A549 (cell line): ENCODE results near the gene TSC2. TPM values are rescaled to one million over a fixed set of nuclear protein-coding genes. Genes with fewer than 3 reads are reported as not detected.
"Not testable (repeated sequence)": the region's sequence is repeated elsewhere in the genome, so short reads cannot be mapped to it uniquely, and the experiment has no call there.

Experiments
- ATAC-seq, 2 experiments: fragments of 200-7000 bp in 1 of 2; fragments of >200 bp in 1 of 2; cut with Nextera tagmentation in 1 of 2; cut with Tn5 transposase in 1 of 2; 3 replicates each; pipeline versions ENCODE4 v1.8.0 to v1.9.1; 2018 to 2020; ENCODE audit warnings: mild to moderate bottlenecking in 1 of 2, moderate library complexity in 1 of 2
- CTCF ChIA-PET: fragments of 300-600 bp; sonication (Branson Sonifier 250); formaldehyde crosslinking; extraction: SDS; loops from one replicate; lab custom pipeline; 2021; ENCODE audit warnings: antibody characterized with exemption, inconsistent platforms; lab: Yijun Ruan, JAX
- POLR2A ChIA-PET: fragments of 350-600 bp; formaldehyde crosslinking; extraction: SDS; loops from one replicate; lab custom pipeline; 2021; ENCODE audit warnings: antibody characterized with exemption, inconsistent platforms; lab: Yijun Ruan, JAX
- DNase-seq, 2 experiments: peaks; one replicate each; pipeline versions ENCODE4 v3.0.0 to v3.0.0-alpha.2; 2011 to 2016; ENCODE audit warnings: low read depth in 1 of 2, low spot score in 1 of 2
- FAIRE-seq: peaks from 2 replicates; lab custom pipeline; 2011; peaks lifted over from hg19 to GRCh38; lab: Jason Lieb, UNC
- H3K27ac ChIP-seq, 2 experiments: fragments of >200 bp; sonication (Bioruptor Twin); formaldehyde crosslinking; 3 replicates each; pipeline ENCODE4 v1.5.1; 2016 to 2017
- H3K4me1 ChIP-seq: fragments of >200 bp; sonication (Bioruptor Twin); formaldehyde crosslinking; 3 replicates; pipeline ENCODE4 v1.6.1; 2016
- H3K4me2 ChIP-seq: fragments of >200 bp; sonication (Bioruptor Twin); formaldehyde crosslinking; 3 replicates; pipeline ENCODE4 v1.6.1; 2016
- H3K4me3 ChIP-seq: fragments of >200 bp; sonication (Bioruptor Twin); formaldehyde crosslinking; 3 replicates; pipeline ENCODE4 v1.5.1; 2016
- H3K9me3 ChIP-seq: fragments of >200 bp; sonication (Bioruptor Twin); formaldehyde crosslinking; 3 replicates; pipeline ENCODE4 v1.6.1; 2016
- ATOH8 ChIP-seq: fragments of 250-450 bp; sonication (Bioruptor Pico); IDR thresholded peaks from 2 replicates; pipeline ENCODE4 v1.5.0; 2020; ENCODE audit warnings: low read depth, mild to moderate bottlenecking, moderate library complexity
- ELK1 ChIP-seq: fragments of 150-350 bp; IDR thresholded peaks from 2 replicates; pipeline ENCODE4 v1.6.1; 2014; ENCODE audit warnings: low read depth, mild to moderate bottlenecking, low read length
- EP300 ChIP-seq, 2 experiments: fragments of >200 bp; sonication (Bioruptor Twin); formaldehyde crosslinking; IDR thresholded peaks; 2 replicates in 1 of 2; 3 replicates in 1 of 2; pipeline ENCODE4 v1.6.1; 2016 to 2017
- ESRRA ChIP-seq: fragments of 150-350 bp; IDR thresholded peaks from 2 replicates; pipeline ENCODE4 v1.6.1; 2014; ENCODE audit warnings: mild to moderate bottlenecking, low read length, borderline replicate concordance
- FOSB ChIP-seq: fragments of 250-450 bp; sonication (Bioruptor Pico); IDR thresholded peaks from 2 replicates; pipeline ENCODE4 v1.5.0; 2020; ENCODE audit warnings: mild to moderate bottlenecking, moderate library complexity
- GATA3 ChIP-seq: IDR thresholded peaks from 2 replicates; pipeline ENCODE4 v1.6.1; 2012; ENCODE audit warnings: borderline replicate concordance
- HEYL ChIP-seq: fragments of 250-450 bp; sonication (Bioruptor Pico); IDR thresholded peaks from 2 replicates; pipeline ENCODE4 v1.8.0; 2021; ENCODE audit warnings: mild to moderate bottlenecking, moderate library complexity
- HOXA7 ChIP-seq: fragments of 250-450 bp; sonication (Bioruptor Pico); IDR thresholded peaks from 2 replicates; pipeline ENCODE4 v1.5.0; 2020; ENCODE audit warnings: mild to moderate bottlenecking, moderate library complexity
- KDM1A ChIP-seq: fragments of 200-600 bp; sonication (generic); IDR thresholded peaks from 2 replicates; pipeline ENCODE4 v1.6.1; 2016; ENCODE audit warnings: low read depth, mild to moderate bottlenecking
- KDM5A ChIP-seq: fragments of 200-600 bp; sonication (generic); IDR thresholded peaks from 2 replicates; pipeline ENCODE4 v1.6.1; 2016; ENCODE audit warnings: antibody characterized with exemption, mild to moderate bottlenecking
- MYC ChIP-seq: IDR thresholded peaks from 2 replicates; pipeline ENCODE4 v1.6.1; 2012; ENCODE audit warnings: mild to moderate bottlenecking, inconsistent platforms, low read length, improper control_type of control experiment, borderline replicate concordance
- POLR2AphosphoS2 ChIP-seq: conservative IDR thresholded peaks from 2 replicates; pipeline ENCODE4 v1.6.1; 2012; ENCODE audit warnings: low read length, improper control_type of control experiment, inconsistent platforms
- RAD21 ChIP-seq, 2 experiments: fragments of >200 bp in 1 of 2; sonication (Bioruptor Twin) in 1 of 2; formaldehyde crosslinking in 1 of 2; IDR thresholded peaks in 1 of 2; conservative IDR thresholded peaks in 1 of 2; 2 replicates in 1 of 2; 3 replicates in 1 of 2; pipeline ENCODE4 v1.6.1; 2012 to 2018; ENCODE audit warnings: inconsistent platforms in 1 of 2
- RARB ChIP-seq: fragments of 250-450 bp; sonication (Bioruptor Pico); IDR thresholded peaks from 2 replicates; pipeline ENCODE4 v1.8.0; 2021; ENCODE audit warnings: mild to moderate bottlenecking, moderate library complexity
- RNF2 ChIP-seq: fragments of 200-600 bp; sonication (generic); IDR thresholded peaks from 2 replicates; pipeline ENCODE4 v1.6.1; 2016; ENCODE audit warnings: low read depth, mild to moderate bottlenecking, antibody characterized with exemption, moderate library complexity, borderline replicate concordance
- TP53 ChIP-seq: fragments of 250-450 bp; sonication (Bioruptor Pico); IDR thresholded peaks from 2 replicates; pipeline ENCODE4 v1.5.0; 2021; ENCODE audit warnings: mild to moderate bottlenecking, moderate library complexity
- ZFP36 ChIP-seq: fragments of 450-650 bp; IDR thresholded peaks from 2 replicates; pipeline ENCODE4 v1.6.1; 2014; ENCODE audit warnings: borderline replicate concordance; ENCODE audit not compliant: partially characterized antibody
- WGBS: methylation state at CpG from one replicate; pipeline ENCODE4 v1.1.6; 2017; ENCODE audit errors: missing lambda C conversion rate; 5-methylcytosine and 5-hydroxymethylcytosine counted together
- polyA plus RNA-seq, 4 experiments: library from polyadenylated mRNA; depleted of rRNA in 3 of 4; stranded (reverse); fragments of >200 nt; fragmentation: RNase III in 1 of 4; extraction: RNeasy Plus Mini Kit Qiagen cat#74134 plus additional on column Dnase treatment in 1 of 4; gene quantifications; 2 replicates in 3 of 4; 3 replicates in 1 of 4; pipeline ENCODE4 v1.2.3, GENCODE V29; 2011 to 2017

The TSC2 gene
- polyA plus RNA-seq, 2 of the 4 experiments (the other 2 are of a cell fraction), result 32.6 to 47.3 TPM

- ChIA-PET POLR2A (interaction anchor here (1.0 to 1.6 kb wide), 2 partner anchors 34 to 74 kb away, joined by 3 to 6 read pairs; partner anchors contain the start of genes NTHL1, TRAF7 and TSC2), CTCF (interaction anchor here (1.4 to 2.2 kb wide), 2 partner anchors 19 to 117 kb away, joined by 5 to 14 read pairs; no protein-coding TSS in a partner anchor)
- FAIRE-seq (no peak), ATAC-seq (peak in 1 of 2 experiments; percentile 28; a peak in 4 of 6 replicates), DNase-seq (no peak)
- H3K4me3 ChIP-seq, result no peak overlapping the region
- no peak overlapping the region for H3K27ac ChIP-seq
- H3K4me1 ChIP-seq, result 0 out of 3 replicates have a peak, but pooled peaks cover 3% of the 10 kb centered on the region
- 95% methylated on average over 3 of the region's 19 CpGs for WGBS
- H3K9me3 ChIP-seq, result no peaks in the 10 kb centered on the region
- no peak overlapping the region for H3K4me2 ChIP-seq
- no peak for TF ChIP-seq KDM1A
- no peak for TF ChIP-seq RARB (CRISPR knock-in tag)
- TF ChIP-seq GATA3, result no peak
- TF ChIP-seq RAD21 (conservative IDR thresholded peaks at IDR 0.05 in 1 of 2, IDR thresholded peaks at IDR 0.05 in 1 of 2), result no peak
- TF ChIP-seq FOSB (CRISPR knock-in tag), result no peak
- no peak for TF ChIP-seq KDM5A
- no peak for TF ChIP-seq POLR2AphosphoS2
- no peak for TF ChIP-seq EP300 (IDR thresholded peaks at IDR 0.05)
- no peak for TF ChIP-seq RNF2
- TF ChIP-seq TP53, result no peak
- TF ChIP-seq HEYL, result no peak
- no peak for TF ChIP-seq ELK1
These were observed 74.1 kb downstream of the TSC2 start for GRCh38 chr16:2121853-2122252.

- FAIRE-seq (no peak), DNase-seq (no peak), ATAC-seq (no peak)
- Histone ChIP-seq H3K9me3 (no peaks in the 10 kb centered on the region), H3K27ac (no peak overlapping the region), H3K4me1 (peaks cover 7% of the 10 kb centered on the region; the same call in 1 of the 3 replicates), H3K4me3 (no peak overlapping the region), H3K4me2 (no peak overlapping the region)
- TF ChIP-seq ATOH8 (CRISPR knock-in tag) (no peak), GATA3 (no peak), ZFP36 (no peak), ESRRA (no peak), HOXA7 (CRISPR knock-in tag) (no peak), ELK1 (no peak), MYC (no peak)
- POLR2A ChIA-PET, result interaction anchor here (1.0 kb wide), 1 partner anchor 75 kb away, joined by 3 read pairs; the partner anchor contains the start of genes NTHL1 and TSC2
- CTCF ChIA-PET, result interaction anchor here (1.4 to 2.2 kb wide), 2 partner anchors 18 to 118 kb away, joined by 5 to 14 read pairs; no protein-coding TSS in a partner anchor
- WGBS, result 89% methylated on average over 9 of the region's 17 CpGs
These were observed 74.6 kb downstream of the TSC2 start for GRCh38 chr16:2122429-2122828.

- H3K4me2 ChIP-seq, ATAC-seq, H3K9me3 ChIP-seq, FAIRE-seq, H3K27ac ChIP-seq, DNase-seq, H3K4me1 ChIP-seq, H3K4me3 ChIP-seq, POLR2A ChIA-PET: not testable (repeated sequence)
- 95% methylated on average over 13 of the region's 26 CpGs for WGBS
- CTCF ChIA-PET, result interaction anchor here (2.2 kb wide), 1 partner anchor 18 kb away, joined by 14 read pairs; no protein-coding TSS in a partner anchor
These were observed 75.3 kb downstream of the TSC2 start for GRCh38 chr16:2122934-2123683.

- POLR2A ChIA-PET, H3K4me2 ChIP-seq, H3K9me3 ChIP-seq, H3K4me3 ChIP-seq, ATAC-seq, CTCF ChIA-PET, DNase-seq, FAIRE-seq: not testable (repeated sequence)
- H3K27ac ChIP-seq, result 0 out of 6 replicates have a peak overlapping the region, but pooled peaks of 1 of the 2 experiments have one; percentile 8
- 92% methylated on average over 13 of the region's 27 CpGs for WGBS
- peaks cover 11% of the 10 kb centered on the region for H3K4me1 ChIP-seq
These were observed 76.1 kb downstream of the TSC2 start for GRCh38 chr16:2123706-2124376.

GRCh38 chr16:2124377-2124693 is 76.5 kb downstream of the TSC2 start:
- ATAC-seq, POLR2A ChIA-PET, H3K4me3 ChIP-seq, CTCF ChIA-PET, H3K4me2 ChIP-seq, H3K9me3 ChIP-seq, FAIRE-seq, DNase-seq: not testable (repeated sequence)
- WGBS, result 76% methylated on average over 4 of the region's 11 CpGs
- H3K4me1 ChIP-seq, result peaks cover 16% of the 10 kb centered on the region
- H3K27ac ChIP-seq, result 0 out of 6 replicates have a peak overlapping the region, but pooled peaks of 1 of the 2 experiments have one; percentile 8
